GM12891 (cell line): ENCODE results near the gene CACNA2D1.

ENCODE experiments used
- DNase-seq: peaks from one replicate; pipeline ENCODE4 v3.0.0; 2011; ENCODE audit warnings: low spot score; ENCODE audit not compliant: insufficient read length
- FAIRE-seq: peaks from 2 replicates; lab custom pipeline; 2011; peaks lifted over from hg19 to GRCh38; lab: Jason Lieb, UNC
- PAX5 ChIP-seq: IDR thresholded peaks from 2 replicates; pipeline ENCODE4 v1.6.1; 2011; ENCODE audit warnings: low read length, moderate library complexity, mild to moderate bottlenecking; ENCODE audit not compliant: insufficient read depth, severe bottlenecking
- POLR2A ChIP-seq: IDR thresholded peaks from 2 replicates; pipeline ENCODE4 v1.6.1; 2011; ENCODE audit warnings: low read depth, low read length, control low read depth
- POLR2AphosphoS5 ChIP-seq: IDR thresholded peaks from 2 replicates; pipeline ENCODE4 v1.6.1; 2011; ENCODE audit warnings: low read depth, low read length, control low read depth
- POU2F2 ChIP-seq: IDR thresholded peaks from 2 replicates; pipeline ENCODE4 v1.6.1; 2011; ENCODE audit warnings: low read depth, mild to moderate bottlenecking, control low read depth, low read length, moderate library complexity
- SPI1 ChIP-seq: IDR thresholded peaks from 2 replicates; pipeline ENCODE4 v1.6.1; 2011; ENCODE audit warnings: low read depth, low read length, control low read depth
- TAF1 ChIP-seq: IDR thresholded peaks from 2 replicates; pipeline ENCODE4 v1.6.1; 2011; ENCODE audit warnings: low read depth, low read length, control low read depth

The CACNA2D1 gene

GRCh38 chr7:82335927-82336326 is 107.7 kb downstream of the CACNA2D1 start:
- no peak for DNase-seq
- FAIRE-seq: no peak
- TF ChIP-seq TAF1 (no peak), POLR2A (no peak), POLR2AphosphoS5 (no peak), POU2F2 (no peak), PAX5 (no peak), SPI1 (no peak)

- TF ChIP-seq POLR2A (no peak), SPI1 (no peak), PAX5 (no peak), TAF1 (no peak), POLR2AphosphoS5 (no peak), POU2F2 (no peak)
- FAIRE-seq: no peak
- DNase-seq: no peak
Measured at GRCh38 chr7:82335001-82335400, 108.6 kb downstream of the CACNA2D1 start.

- FAIRE-seq (no peak), DNase-seq (no peak)
- TF ChIP-seq TAF1: no peak
- no peak for TF ChIP-seq PAX5
- TF ChIP-seq POLR2AphosphoS5: no peak
- TF ChIP-seq POU2F2: no peak
- no peak for TF ChIP-seq POLR2A
- no peak for TF ChIP-seq SPI1
Measured at GRCh38 chr7:82331234-82331633, 112.3 kb downstream of the CACNA2D1 start.

GRCh38 chr7:82330706-82331215 is 112.8 kb downstream of the CACNA2D1 start:
- DNase-seq: no peak
- no peak for FAIRE-seq
- TF ChIP-seq TAF1 (no peak), POLR2AphosphoS5 (no peak), POU2F2 (no peak), POLR2A (no peak), SPI1 (no peak), PAX5 (no peak)

- no peak for FAIRE-seq
- no peak for DNase-seq
- TF ChIP-seq POLR2AphosphoS5 (no peak), SPI1 (no peak), POU2F2 (no peak), TAF1 (no peak), PAX5 (no peak), POLR2A (no peak)
Measured at GRCh38 chr7:82327898-82328297, 115.7 kb downstream of the CACNA2D1 start.

- TF ChIP-seq POLR2AphosphoS5 (no peak), PAX5 (no peak), TAF1 (no peak)
- no peak for FAIRE-seq
- no peak for DNase-seq
Measured at GRCh38 chr7:82325416-82325815, 118.2 kb downstream of the CACNA2D1 start.

- FAIRE-seq: no peak
- no peak for DNase-seq
- TF ChIP-seq SPI1 (no peak), TAF1 (no peak), POU2F2 (no peak), POLR2A (no peak), POLR2AphosphoS5 (no peak), PAX5 (no peak)
Measured at GRCh38 chr7:82323806-82324205, 119.8 kb downstream of the CACNA2D1 start.

GRCh38 chr7:82319674-82320118 is 123.9 kb downstream of the CACNA2D1 start:
- FAIRE-seq (no peak), DNase-seq (no peak)
- TF ChIP-seq POLR2A: no peak
- no peak for TF ChIP-seq POLR2AphosphoS5
- TF ChIP-seq SPI1: no peak
- no peak for TF ChIP-seq PAX5
- no peak for TF ChIP-seq TAF1
- no peak for TF ChIP-seq POU2F2

GRCh38 chr7:82318786-82319185 is 124.8 kb downstream of the CACNA2D1 start:
- FAIRE-seq (no peak), DNase-seq (no peak)
- no peak for TF ChIP-seq PAX5
- no peak for TF ChIP-seq SPI1
- TF ChIP-seq POLR2A: no peak
- no peak for TF ChIP-seq POLR2AphosphoS5

GRCh38 chr7:82317760-82318159 is 125.8 kb downstream of the CACNA2D1 start:
- FAIRE-seq: no peak
- TF ChIP-seq TAF1: no peak
- no peak for TF ChIP-seq PAX5
- no peak for TF ChIP-seq POLR2A

GRCh38 chr7:82317257-82317721 is 126.3 kb downstream of the CACNA2D1 start:
- no peak for FAIRE-seq
- TF ChIP-seq TAF1: no peak
- TF ChIP-seq POLR2A: no peak
- DNase-seq: no peak

More at GRCh38 chr7:82317760-82318159, 125.8 kb downstream of the CACNA2D1 start:
- DNase-seq: no peak
